CD4-positive, alpha-beta T cell (primary cell): Measurements from ENCODE around the gene ANTXR1. TPM values are rescaled to one million over a fixed set of nuclear protein-coding genes. Genes with fewer than 3 reads are reported as not detected.

Source experiments
- ATAC-seq: fragments of 200-7000 bp; cut with Tn5 transposase; one replicate; pipeline ENCODE4 v1.10.0; 2022; ENCODE audit warnings: mild to moderate bottlenecking; ENCODE audit not compliant: poor library complexity
- CTCF ChIA-PET: fragments of 350-600 bp; sonication (Branson Sonifier 250); formaldehyde crosslinking; loops from one replicate; lab custom pipeline; 2021; ENCODE audit warnings: antibody characterized with exemption, inconsistent platforms; lab: Charles Lee
- POLR2A ChIA-PET: fragments of 350-600 bp; sonication (Branson Sonifier 250); formaldehyde crosslinking; loops from one replicate; lab custom pipeline; 2021; ENCODE audit warnings: antibody characterized with exemption, inconsistent platforms; lab: Charles Lee
- DNase-seq, 14 experiments: peaks; one replicate each; pipeline ENCODE4 v3.0.0-alpha.2; 2013 to 2020; ENCODE audit warnings: mixed read lengths in 2 of 14
- H3K27ac ChIP-seq, 2 donors: one replicate each; pipeline versions ENCODE4 v1.5.1 to v1.7.0; 2013; ENCODE audit warnings: low read length in 2 of 2, low read depth in 1 of 2, mild to moderate bottlenecking in 1 of 2
- H3K27me3 ChIP-seq, 2 experiments: 1 replicate in 1 of 2; 2 replicates in 1 of 2; pipeline versions ENCODE4 v1.6.1 to v1.7.0; 2013; ENCODE audit warnings: low read length in 2 of 2, control low read depth in 1 of 2, mild to moderate bottlenecking in 1 of 2, moderate library complexity in 1 of 2; ENCODE audit not compliant: insufficient read depth in 2 of 2, control insufficient read depth in 1 of 2
- H3K36me3 ChIP-seq: one replicate; pipeline ENCODE4 v1.6.1; 2013; ENCODE audit warnings: low read length, control low read depth; ENCODE audit not compliant: insufficient read depth
- H3K4me1 ChIP-seq: one replicate; pipeline ENCODE4 v1.6.1; 2013; ENCODE audit warnings: low read length, control low read depth; ENCODE audit not compliant: insufficient read depth
- H3K4me3 ChIP-seq: one replicate; pipeline ENCODE4 v1.5.1; 2013; ENCODE audit warnings: mild to moderate bottlenecking, low read length, moderate library complexity
- H3K9me3 ChIP-seq, 2 experiments: 1 replicate in 1 of 2; 2 replicates in 1 of 2; pipeline versions ENCODE4 v1.6.1 to v1.7.0; 2013; ENCODE audit warnings: low read length in 2 of 2, mild to moderate bottlenecking in 2 of 2, control low read depth in 1 of 2, moderate library complexity in 1 of 2; ENCODE audit not compliant: control insufficient read depth in 1 of 2, insufficient read depth in 1 of 2
- H3K27ac Mint-ChIP-seq: one replicate; pipeline ENCODE4 v1.8.0; 2020; ENCODE audit warnings: mixed read lengths
- H3K27me3 Mint-ChIP-seq: one replicate; pipeline ENCODE4 v1.8.0; 2021; ENCODE audit warnings: mixed read lengths
- H3K36me3 Mint-ChIP-seq: one replicate; pipeline ENCODE4 v1.8.0; 2021; ENCODE audit warnings: low read depth, mixed read lengths
- H3K4me1 Mint-ChIP-seq: one replicate; pipeline ENCODE4 v1.8.0; 2021; ENCODE audit warnings: low read depth, mixed read lengths
- H3K4me3 Mint-ChIP-seq: one replicate; pipeline ENCODE4 v1.8.0; 2020; ENCODE audit warnings: mild to moderate bottlenecking, mixed read lengths
- H3K9me3 Mint-ChIP-seq: one replicate; pipeline ENCODE4 v1.8.0; 2020; ENCODE audit warnings: mixed read lengths
- intact Hi-C, 2 experiments: fragments of 100-400 bp; cut with DNase I in 1 of 2; cut with micrococcal nuclease in 1 of 2; formaldehyde crosslinking; loops; one replicate each; pipeline versions ENCODE4 v1.15.1 to v1.9.0; 2023 to 2025; cut with DNase I, micrococcal nuclease
- total RNA-seq, 174 experiments: library from RNA in 2 of 174; stranded (reverse) in 2 of 174; gene quantifications; one replicate each; pipeline ENCODE4 v1.2.3 and lab custom pipeline; 2021 to 2026
- TF ChIP-seq, protein P1 (sequence below): fragments of 200-600 bp; IDR thresholded peaks from one replicate; pipeline ENCODE4 v1.8.0; 2022; ENCODE audit warnings: antibody characterized with exemption, mild to moderate bottlenecking

The ANTXR1 gene
- total RNA-seq, 2 experiments from 2014 or later = not detected

GRCh38 chr2:69166812-69167468 lies 154.0 kb downstream of the ANTXR1 start:
- TF ChIP-seq, protein P1, sequence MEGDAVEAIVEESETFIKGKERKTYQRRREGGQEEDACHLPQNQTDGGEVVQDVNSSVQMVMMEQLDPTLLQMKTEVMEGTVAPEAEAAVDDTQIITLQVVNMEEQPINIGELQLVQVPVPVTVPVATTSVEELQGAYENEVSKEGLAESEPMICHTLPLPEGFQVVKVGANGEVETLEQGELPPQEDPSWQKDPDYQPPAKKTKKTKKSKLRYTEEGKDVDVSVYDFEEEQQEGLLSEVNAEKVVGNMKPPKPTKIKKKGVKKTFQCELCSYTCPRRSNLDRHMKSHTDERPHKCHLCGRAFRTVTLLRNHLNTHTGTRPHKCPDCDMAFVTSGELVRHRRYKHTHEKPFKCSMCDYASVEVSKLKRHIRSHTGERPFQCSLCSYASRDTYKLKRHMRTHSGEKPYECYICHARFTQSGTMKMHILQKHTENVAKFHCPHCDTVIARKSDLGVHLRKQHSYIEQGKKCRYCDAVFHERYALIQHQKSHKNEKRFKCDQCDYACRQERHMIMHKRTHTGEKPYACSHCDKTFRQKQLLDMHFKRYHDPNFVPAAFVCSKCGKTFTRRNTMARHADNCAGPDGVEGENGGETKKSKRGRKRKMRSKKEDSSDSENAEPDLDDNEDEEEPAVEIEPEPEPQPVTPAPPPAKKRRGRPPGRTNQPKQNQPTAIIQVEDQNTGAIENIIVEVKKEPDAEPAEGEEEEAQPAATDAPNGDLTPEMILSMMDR = no peak

DNA sequence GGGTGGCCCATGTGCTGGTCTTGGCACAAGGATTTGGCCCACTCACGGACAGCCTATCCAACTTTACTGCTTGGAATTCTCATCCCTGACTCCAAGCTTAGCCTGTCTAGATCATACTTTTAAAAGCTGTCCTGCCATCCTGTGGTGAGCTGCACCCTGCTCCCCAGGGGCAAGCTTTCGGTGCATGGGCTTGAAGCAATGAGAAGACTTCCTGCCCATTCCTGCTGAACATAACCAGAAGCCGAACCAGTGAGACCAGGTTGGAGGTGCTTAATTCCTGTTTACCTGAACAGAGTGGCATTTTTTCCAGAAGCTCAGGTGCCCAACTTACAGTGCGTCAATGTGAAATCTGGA lies 154.5 kb downstream of the ANTXR1 start:
- Mint-ChIP-seq H3K27me3 (peaks cover 19% of the 10 kb centered on the region), H3K9me3 (no peaks in the 10 kb centered on the region), H3K27ac (no peak overlapping the region), H3K4me1 (no peaks in the 10 kb centered on the region), H3K4me3 (no peak overlapping the region), H3K36me3 (no peaks in the 10 kb centered on the region)
- ChIA-PET POLR2A (no interaction called here), CTCF (no interaction called here)
- Histone ChIP-seq H3K36me3 (no peaks in the 10 kb centered on the region), H3K4me1 (no peaks in the 10 kb centered on the region), H3K9me3 (no peaks in the 10 kb centered on the region), H3K27me3 (peaks cover 3 to 13% of the 10 kb centered on the region in 2 experiments), H3K4me3 (no peak overlapping the region), H3K27ac (no peak overlapping the region)
- TF ChIP-seq, protein P1 = no peak
- intact Hi-C loops = no loop called here
- ATAC-seq (no peak), DNase-seq (no peak)

More at GRCh38 chr2:69166812-69167468, 154.0 kb downstream of the ANTXR1 start:
- peaks cover 3 to 13% of the 10 kb centered on the region in 2 experiments for H3K27me3 ChIP-seq
- ATAC-seq (no peak), DNase-seq (no peak)
- CTCF ChIA-PET = no interaction called here
- intact Hi-C loops = no loop called here
- Mint-ChIP-seq H3K9me3 (no peaks in the 10 kb centered on the region), H3K4me1 (no peaks in the 10 kb centered on the region), H3K27me3 (peaks cover 19% of the 10 kb centered on the region), H3K27ac (no peak overlapping the region), H3K4me3 (no peak overlapping the region), H3K36me3 (no peaks in the 10 kb centered on the region)
- POLR2A ChIA-PET = no interaction called here
- no peak overlapping the region for H3K27ac ChIP-seq
- no peaks in the 10 kb centered on the region for H3K9me3 ChIP-seq
- no peaks in the 10 kb centered on the region for H3K4me1 ChIP-seq
- no peak overlapping the region for H3K4me3 ChIP-seq
- H3K36me3 ChIP-seq = no peaks in the 10 kb centered on the region

DNA sequence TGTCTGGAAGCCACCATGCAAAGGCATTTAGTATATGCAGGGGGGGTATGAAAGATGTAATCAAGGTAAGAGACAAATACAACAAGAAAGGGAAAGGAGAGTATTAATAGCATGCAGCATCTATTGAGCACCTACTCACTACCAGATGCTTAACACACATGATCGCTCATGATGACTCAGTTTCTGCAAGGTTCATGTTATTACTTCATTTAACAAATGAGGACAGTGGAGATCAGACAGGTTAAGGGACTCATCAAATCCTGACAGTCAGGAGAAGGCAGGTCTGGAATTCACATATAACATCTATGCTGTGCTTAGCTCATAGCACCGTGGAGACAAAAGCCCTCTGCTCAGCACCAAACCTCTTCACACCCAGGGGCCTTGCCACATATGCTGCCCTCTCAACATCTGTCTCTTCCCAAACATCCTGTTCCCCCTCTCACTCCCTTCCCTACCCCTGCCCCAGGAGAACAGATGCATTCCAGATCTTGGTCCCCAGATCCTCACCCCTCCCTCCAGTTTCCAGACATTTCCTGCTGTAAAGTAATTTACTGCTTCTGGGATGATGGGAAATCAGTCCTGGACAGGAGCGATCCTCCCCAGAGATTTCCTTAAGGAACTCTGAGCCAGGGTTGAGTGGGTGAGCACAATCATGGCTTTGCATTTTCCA lies 155.3 kb downstream of the ANTXR1 start:
- TF ChIP-seq, protein P1 = no peak
- H3K27me3 Mint-ChIP-seq = peaks cover 22% of the 10 kb centered on the region
- H3K4me1 Mint-ChIP-seq = no peaks in the 10 kb centered on the region
- H3K4me1 ChIP-seq = no peaks in the 10 kb centered on the region
- CTCF ChIA-PET = no interaction called here
- ATAC-seq = no peak
- no peak overlapping the region for H3K4me3 ChIP-seq
- intact Hi-C loops = no loop called here
- H3K27me3 ChIP-seq = peaks cover 6 to 15% of the 10 kb centered on the region in 2 experiments
- POLR2A ChIA-PET = no interaction called here
- no peak overlapping the region for H3K27ac ChIP-seq
- no peaks in the 10 kb centered on the region for H3K36me3 Mint-ChIP-seq
- H3K36me3 ChIP-seq = no peaks in the 10 kb centered on the region
- H3K4me3 Mint-ChIP-seq = no peak overlapping the region
- no peaks in the 10 kb centered on the region for H3K9me3 ChIP-seq
- H3K27ac Mint-ChIP-seq = no peak overlapping the region
- H3K9me3 Mint-ChIP-seq = no peaks in the 10 kb centered on the region
- DNase-seq = no peak
